HG03439 (cell line): ENCODE data around the gene SORCS2.

Experiments
- ATAC-seq: cut with Tn5 transposase; IDR thresholded peaks from one replicate; pipeline ENCODE4 v1.9.1; 2021; ENCODE audit warnings: mild to moderate bottlenecking, moderate library complexity; ENCODE audit not compliant: unreplicated experiment

The SORCS2 gene

DNA sequence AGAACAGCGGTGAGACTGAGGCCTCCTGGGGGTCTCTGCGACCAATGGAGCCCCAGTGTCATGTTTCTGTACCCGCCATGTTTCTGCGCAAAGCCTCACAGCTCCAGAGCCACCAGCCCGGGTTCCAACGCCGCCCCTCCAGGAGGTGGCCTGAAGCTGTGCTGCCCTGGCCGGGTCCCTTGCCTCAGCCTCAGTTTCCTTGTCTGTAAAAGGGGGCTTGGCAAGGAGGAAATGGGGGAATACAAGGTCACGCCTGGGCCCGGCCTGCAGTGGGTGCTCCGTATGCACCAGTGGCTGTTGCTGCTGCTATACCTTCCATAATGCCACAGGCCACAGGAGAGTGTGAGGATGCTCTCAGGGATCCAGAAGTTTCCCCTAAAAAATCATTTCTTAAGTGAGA, 517.8 kb downstream of the SORCS2 start:
- ATAC-seq: no peak

GRCh38 chr4:7710576-7711306, 518.4 kb downstream of the SORCS2 start:
- ATAC-seq: no peak

DNA sequence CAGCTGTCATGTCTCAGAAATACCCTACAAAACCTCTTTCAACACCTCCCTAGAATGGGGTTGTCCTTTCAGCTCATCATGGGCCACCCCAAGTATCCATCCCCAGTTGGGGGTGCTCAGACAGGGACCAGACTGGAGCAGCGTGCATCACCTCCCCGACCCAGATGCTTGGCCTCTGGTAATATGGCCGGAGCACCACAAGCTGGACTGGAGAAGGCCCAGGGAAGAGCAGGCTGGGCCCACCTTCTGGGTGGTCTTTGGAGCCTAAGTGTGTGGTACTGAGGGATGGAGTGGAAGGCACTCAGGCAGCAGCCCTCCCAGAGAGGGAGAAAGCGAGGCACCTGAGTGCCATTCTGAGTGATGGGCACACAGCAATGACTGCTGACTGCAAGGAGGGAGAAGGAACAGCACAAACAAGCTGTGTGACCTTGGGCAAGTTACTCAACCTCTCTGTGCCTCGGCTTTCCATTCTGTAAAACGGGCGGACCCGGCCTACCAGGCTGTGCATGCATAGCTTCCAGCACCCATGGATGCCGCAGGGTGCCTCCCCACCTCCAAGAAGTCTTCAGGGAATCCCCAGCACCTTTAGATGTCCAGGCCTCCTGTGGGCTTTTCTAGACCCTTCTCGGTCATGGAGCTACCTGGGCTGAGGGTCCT, 519.1 kb downstream of the SORCS2 start:
- no peak for ATAC-seq

DNA sequence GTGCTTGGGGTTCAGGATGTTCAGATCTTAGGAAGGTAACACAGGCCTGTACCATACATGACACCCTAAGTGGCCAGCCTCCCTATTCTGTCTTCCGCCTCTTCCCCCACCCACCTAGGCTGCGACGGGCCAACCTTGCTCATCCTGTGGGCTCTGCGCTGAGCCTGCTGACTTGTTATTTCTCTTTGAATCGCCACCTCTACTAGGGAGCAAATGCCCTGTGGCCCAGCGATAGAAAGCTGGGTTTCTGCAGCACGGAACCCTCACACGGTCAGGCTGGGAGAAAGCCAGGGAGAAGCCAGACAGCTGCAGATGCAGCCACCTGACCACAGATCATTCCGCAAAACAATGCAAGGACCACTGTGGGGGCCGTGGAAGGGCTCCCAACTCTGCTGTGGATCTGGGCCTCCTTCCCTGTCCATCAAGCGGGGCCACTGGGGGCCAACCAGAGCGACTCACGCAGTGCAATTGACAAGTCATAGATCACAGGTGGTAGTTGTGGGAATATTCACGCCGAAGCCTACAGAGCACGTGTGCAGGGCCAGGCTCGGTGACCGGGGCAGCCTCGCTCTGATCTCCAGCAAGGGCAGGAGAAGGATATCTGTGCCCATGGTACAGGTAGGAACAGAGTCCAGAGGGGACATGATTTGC, 519.8 kb downstream of the SORCS2 start:
- ATAC-seq: no peak

DNA sequence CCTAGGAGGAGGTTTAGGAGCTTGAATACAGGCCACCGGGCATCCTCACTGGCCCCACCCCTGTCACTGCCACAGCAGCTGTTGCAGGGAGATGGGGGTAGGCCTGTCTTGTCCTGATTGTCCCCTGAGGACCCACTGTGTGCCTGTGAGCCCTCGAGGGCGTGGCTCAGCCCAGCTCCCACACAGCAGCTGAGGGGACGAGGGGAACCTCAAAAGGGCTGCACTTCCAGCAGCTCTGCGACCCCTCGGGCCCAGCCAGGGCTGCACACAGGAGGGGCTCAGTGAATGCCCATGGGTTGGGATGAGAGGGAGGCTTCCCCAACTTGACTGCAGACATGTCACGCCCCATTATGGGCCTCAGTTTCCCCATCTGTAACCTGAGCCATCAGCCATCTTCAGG, 521.4 kb downstream of the SORCS2 start:
- ATAC-seq: no peak

- no peak for ATAC-seq
These were observed 521.8 kb downstream of the SORCS2 start for GRCh38 chr4:7714176-7714575.

GRCh38 chr4:7714738-7715137, 522.4 kb downstream of the SORCS2 start:
- ATAC-seq: no peak

DNA sequence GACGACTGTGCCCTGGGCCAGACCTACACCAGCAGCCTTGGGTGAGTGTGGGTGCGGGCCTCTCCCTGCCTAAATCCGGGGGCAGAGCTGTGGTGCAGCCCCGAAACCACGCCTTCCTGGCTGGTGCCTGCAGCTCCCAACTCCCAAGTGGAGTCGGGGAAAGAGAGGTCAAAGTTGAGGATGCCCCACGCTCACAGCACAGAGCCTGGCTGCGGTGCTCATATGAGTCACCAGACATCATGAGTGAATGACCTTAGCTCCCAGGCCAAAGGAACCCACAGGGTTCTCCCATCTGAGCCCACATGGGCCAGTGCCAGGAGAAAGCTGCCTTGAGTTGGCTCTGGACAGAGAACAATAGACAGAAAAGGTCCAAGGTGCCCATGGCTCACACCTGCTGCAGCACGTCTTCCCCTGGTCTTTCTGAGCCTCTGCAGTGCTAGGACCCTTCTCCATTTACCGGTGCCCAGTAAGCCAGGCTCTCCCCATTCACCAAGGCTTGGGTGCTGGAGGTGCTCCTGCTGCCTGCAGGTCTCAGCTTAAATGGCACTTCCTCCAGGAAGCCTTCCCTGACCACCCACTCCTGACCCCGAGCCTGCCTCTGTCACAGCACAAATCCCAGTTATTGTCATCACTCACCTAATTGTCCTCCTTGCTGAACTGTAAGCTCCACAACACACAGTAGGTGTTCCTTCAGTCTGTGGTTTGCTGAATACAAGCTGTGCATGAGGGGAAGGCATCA, 523.1 kb downstream of the SORCS2 start:
- ATAC-seq: no peak

DNA sequence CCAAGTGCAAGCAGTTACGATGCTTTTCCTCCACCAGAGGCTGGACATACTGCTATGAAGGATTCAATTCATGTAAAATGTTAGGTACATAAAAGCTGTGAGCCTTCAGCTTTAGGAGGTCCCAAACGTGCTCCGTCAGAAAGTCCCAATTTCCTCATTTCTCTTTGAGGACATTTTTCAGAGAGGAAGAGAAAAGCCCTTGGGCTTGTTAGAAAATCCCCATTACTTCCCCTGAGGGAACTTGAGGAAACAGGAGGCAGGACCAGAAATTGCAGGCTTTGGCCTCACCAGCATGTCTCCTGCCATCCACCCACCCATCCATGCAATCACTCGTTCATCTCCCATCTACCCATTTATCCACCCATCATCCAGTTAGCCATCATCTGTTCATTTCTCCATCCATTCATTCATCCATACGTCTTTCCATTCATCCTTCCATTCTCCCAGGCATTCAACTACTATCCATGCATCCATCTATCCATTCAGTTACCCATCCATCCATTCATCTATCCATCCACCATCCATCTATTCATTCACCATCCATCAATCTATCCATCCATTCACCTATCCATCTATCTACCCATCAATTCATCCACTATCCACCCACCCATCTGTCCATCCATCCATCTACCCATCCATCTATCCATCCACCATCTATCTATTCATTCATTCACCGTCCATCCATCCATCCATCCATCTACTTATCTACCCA, 523.8 kb downstream of the SORCS2 start:
- no peak for ATAC-seq

- no peak for ATAC-seq
These were observed 524.8 kb downstream of the SORCS2 start for GRCh38 chr4:7717161-7717560.

GRCh38 chr4:7717946-7718490, 525.7 kb downstream of the SORCS2 start:
- no peak for ATAC-seq

- no peak for ATAC-seq
These were observed 527.2 kb downstream of the SORCS2 start for GRCh38 chr4:7719354-7720174.

DNA sequence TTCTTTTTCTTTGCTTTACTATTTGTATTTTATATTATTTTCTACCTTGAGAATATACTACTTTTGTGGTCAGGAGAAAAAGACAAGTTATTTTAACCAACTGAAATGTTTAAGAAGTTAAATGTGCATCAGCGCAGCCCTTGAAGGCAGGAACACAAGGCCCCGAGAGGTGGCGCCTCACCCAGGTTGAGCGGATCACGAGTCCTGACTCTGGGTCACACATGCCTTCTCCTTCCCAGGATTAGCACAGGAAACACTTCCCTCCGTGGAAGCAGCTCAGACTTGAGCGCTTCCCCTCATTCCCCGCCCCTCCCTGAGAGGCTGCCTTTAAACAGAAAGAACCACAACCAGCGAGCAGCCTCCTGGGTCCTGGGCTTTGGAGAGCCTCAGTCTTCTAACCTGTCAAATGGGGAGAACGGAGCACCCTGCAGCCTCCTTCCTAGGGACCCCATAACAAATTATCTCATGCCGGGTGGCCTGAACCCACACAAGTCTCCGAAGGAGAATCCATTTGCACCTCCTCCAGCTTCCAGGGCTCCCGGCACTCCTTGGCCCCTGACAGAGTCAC, 529.7 kb downstream of the SORCS2 start:
- ATAC-seq: no peak

GRCh38 chr4:7722766-7723387, 530.5 kb downstream of the SORCS2 start:
- ATAC-seq: no peak

- ATAC-seq: no peak
These were observed 531.3 kb downstream of the SORCS2 start for GRCh38 chr4:7723625-7724024.

GRCh38 chr4:7725951-7726350, 533.6 kb downstream of the SORCS2 start:
- no peak for ATAC-seq

GRCh38 chr4:7726665-7727413, 534.5 kb downstream of the SORCS2 start:
- ATAC-seq: no peak

DNA sequence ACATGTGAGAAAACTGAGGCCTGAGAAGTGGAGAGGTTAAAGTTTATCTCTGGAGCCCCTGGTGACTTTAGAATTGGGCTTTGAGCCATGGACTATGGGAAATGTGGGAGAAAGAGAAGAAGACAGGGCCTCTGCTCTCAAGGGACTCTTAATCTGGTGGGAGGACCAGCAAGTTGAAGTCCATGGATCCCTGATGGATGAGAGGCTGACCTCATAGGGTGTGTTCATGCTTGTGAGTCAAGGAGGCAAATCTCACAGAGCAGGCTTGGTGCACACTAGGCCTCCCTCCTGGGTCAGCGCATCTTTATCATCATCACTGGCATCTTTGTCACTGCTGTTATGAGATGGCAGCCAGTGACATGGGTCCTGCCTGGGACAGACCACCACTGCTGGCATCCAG, 535.4 kb downstream of the SORCS2 start:
- no peak for ATAC-seq
